HEK293 (cell line): ENCODE results near the gene PCDH9.

Experiments
- BCL11A ChIP-seq: fragments of 450-650 bp; formaldehyde crosslinking; IDR thresholded peaks from 2 replicates; pipeline ENCODE4 v1.5.1; 2016; ENCODE audit warnings: low read depth, missing biosample characterization, missing genetic modification characterization
- IKZF3 ChIP-seq: fragments of 450-650 bp; IDR thresholded peaks from 2 replicates; pipeline ENCODE4 v1.5.0; 2018; ENCODE audit warnings: missing biosample characterization, mild to moderate bottlenecking, missing genetic modification characterization, moderate library complexity
- SETDB1 ChIP-seq: IDR thresholded peaks from one replicate; pipeline ENCODE4 v1.6.1; 2017; ENCODE audit warnings: mild to moderate bottlenecking, low read length, moderate library complexity, mixed read lengths; ENCODE audit not compliant: insufficient read length
- ZBTB7A ChIP-seq: fragments of 450-650 bp; formaldehyde crosslinking; IDR thresholded peaks from 2 replicates; pipeline ENCODE4 v1.5.1; 2016; ENCODE audit warnings: low read depth, missing biosample characterization, missing genetic modification characterization
- ZNF214 ChIP-seq: fragments of 450-650 bp; formaldehyde crosslinking; IDR thresholded peaks from 2 replicates; pipeline ENCODE4 v1.5.1; 2017; ENCODE audit warnings: missing biosample characterization, mild to moderate bottlenecking, missing genetic modification characterization, borderline replicate concordance
- ZNF248 ChIP-seq: fragments of 450-650 bp; formaldehyde crosslinking; IDR thresholded peaks from 2 replicates; pipeline ENCODE4 v1.5.1; 2017; ENCODE audit warnings: missing biosample characterization, missing genetic modification characterization
- ZNF654 ChIP-seq: fragments of 450-650 bp; formaldehyde crosslinking; IDR thresholded peaks from 2 replicates; pipeline ENCODE4 v1.5.1; 2016; ENCODE audit warnings: low read depth, missing biosample characterization, missing genetic modification characterization
- ZNF660 ChIP-seq: fragments of 450-650 bp; IDR thresholded peaks from 2 replicates; pipeline ENCODE4 v1.5.1; 2018; ENCODE audit warnings: missing biosample characterization, mild to moderate bottlenecking, missing genetic modification characterization
- ZNF747 ChIP-seq: fragments of 450-650 bp; formaldehyde crosslinking; IDR thresholded peaks from 2 replicates; pipeline ENCODE4 v1.5.1; 2016; ENCODE audit warnings: missing biosample characterization, missing genetic modification characterization
- TF ChIP-seq, protein P1 (sequence below): fragments of 450-650 bp; formaldehyde crosslinking; IDR thresholded peaks from 2 replicates; pipeline ENCODE4 v1.5.1; 2016; ENCODE audit warnings: missing biosample characterization, missing genetic modification characterization

DNA sequence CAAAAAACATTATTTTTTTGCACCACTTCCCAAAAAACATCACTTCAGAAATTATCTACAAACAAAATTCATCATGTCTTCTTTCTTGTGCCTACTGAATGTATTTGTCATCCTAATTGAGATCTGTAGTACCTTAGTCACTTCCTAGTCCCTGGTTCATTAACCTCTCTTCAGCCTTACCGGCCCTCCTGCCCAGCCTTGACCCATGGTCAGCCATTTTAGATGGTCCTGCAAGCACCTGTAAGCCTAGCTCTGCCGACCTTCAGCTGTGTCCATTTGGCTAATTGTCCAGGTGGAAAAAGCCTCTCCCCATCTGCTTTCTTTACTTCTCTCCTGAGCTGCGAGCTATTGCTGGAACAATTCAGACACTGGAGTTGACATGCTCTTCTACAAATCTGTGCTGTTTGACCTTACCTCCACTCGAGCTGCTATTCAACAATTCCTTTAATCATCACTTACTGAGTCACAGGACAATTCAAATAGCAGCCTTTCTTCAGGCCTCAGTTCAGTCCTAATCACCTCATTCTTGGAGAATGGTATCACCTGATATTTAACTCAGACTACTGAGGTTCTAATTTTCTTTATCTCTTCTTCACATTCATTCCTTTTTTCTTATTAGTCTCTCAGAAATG, 882.5 kb downstream of the PCDH9 start:
- TF ChIP-seq ZNF214 = no peak
- no peak for TF ChIP-seq ZNF747 (tag by site-specific recombination)
- no peak for TF ChIP-seq ZNF660
- TF ChIP-seq, protein P1, sequence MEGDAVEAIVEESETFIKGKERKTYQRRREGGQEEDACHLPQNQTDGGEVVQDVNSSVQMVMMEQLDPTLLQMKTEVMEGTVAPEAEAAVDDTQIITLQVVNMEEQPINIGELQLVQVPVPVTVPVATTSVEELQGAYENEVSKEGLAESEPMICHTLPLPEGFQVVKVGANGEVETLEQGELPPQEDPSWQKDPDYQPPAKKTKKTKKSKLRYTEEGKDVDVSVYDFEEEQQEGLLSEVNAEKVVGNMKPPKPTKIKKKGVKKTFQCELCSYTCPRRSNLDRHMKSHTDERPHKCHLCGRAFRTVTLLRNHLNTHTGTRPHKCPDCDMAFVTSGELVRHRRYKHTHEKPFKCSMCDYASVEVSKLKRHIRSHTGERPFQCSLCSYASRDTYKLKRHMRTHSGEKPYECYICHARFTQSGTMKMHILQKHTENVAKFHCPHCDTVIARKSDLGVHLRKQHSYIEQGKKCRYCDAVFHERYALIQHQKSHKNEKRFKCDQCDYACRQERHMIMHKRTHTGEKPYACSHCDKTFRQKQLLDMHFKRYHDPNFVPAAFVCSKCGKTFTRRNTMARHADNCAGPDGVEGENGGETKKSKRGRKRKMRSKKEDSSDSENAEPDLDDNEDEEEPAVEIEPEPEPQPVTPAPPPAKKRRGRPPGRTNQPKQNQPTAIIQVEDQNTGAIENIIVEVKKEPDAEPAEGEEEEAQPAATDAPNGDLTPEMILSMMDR (tag by site-specific recombination) = no peak
- TF ChIP-seq BCL11A (tag by site-specific recombination) = no peak
- TF ChIP-seq ZBTB7A (tag by site-specific recombination) = no peak
- no peak for TF ChIP-seq ZNF248
- no peak for TF ChIP-seq SETDB1
- TF ChIP-seq IKZF3 (tag by site-specific recombination) = no peak
- TF ChIP-seq ZNF654 (tag by site-specific recombination) = no peak
